ENCODE results near the gene VGF. TPM values are rescaled to one million over a fixed set of nuclear protein-coding genes. Genes with fewer than 3 reads are reported as not detected.

The VGF gene
- total RNA-seq, 1 donor from 2014 or later, result 51.8 TPM

DNA sequence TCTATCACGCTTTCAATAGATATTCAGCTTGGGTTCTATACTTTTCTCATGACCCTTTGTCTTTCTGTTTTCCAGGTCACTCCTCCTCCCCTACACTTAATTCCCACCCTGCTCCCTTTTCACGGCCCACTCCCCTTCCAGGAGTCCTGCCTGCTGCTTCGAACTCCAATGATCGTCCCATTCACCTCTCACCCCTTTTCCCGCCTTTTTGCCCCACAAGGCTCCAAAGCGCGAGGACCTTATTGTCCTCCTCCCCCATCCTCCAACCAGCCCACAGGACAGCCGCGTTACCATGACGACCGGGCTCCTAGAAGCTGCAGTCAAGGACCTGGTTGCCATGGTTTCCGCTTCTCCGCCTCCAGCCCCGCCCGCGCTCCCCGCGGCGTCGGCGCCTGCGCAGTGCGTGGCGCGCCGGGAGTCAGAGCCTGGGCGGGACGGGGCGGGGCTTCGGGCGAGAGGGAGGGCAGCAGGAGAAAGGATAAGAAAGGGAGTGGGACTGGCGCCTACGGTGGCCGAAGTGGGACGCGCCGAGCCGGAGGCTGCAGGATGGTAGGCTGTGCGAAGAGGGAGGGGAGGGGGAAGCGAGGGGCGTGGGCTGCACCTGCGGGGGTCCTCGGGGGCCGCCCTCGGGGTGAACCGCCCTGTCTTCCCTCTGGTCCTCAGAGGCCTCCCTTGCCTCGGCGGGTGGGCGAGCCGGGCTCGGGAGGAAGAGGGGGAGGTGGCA, 11.2 kb downstream of the VGF start, which contains the start of gene AP1S1:
TSS of gene AP1S1 (plus strand) at position 508 of the 724 bp plus-strand sequence. CDS start at position 547, 39 bp downstream.
- peaks cover 21% of the 10 kb centered on the region for H4K20me1 ChIP-seq (ENCODE audit: insufficient read depth, low read length)
- peak within 1 kb of the TSS; percentile 73 for H3K4me3 ChIP-seq (ENCODE audit: insufficient read depth, low read depth, low read length)
- H3K27me3 ChIP-seq (ENCODE audit: insufficient read depth, low read length), result no peaks in the 10 kb centered on the region
- H3K4me2 ChIP-seq (ENCODE audit: low read length), result peak within 1 kb of the TSS; percentile 96
- peaks cover 12% of the 10 kb centered on the region for H3K4me1 ChIP-seq (ENCODE audit: insufficient read depth, low read length)
- H3K36me3 Mint-ChIP-seq (ENCODE audit: low read depth, unreplicated experiment), result peaks cover 4% of the 10 kb centered on the region
- peak within 1 kb of the TSS; percentile 52 for H2AFZ ChIP-seq (ENCODE audit: low read depth, low read length)
- H3K9ac ChIP-seq (ENCODE audit: low read length), result peak within 1 kb of the TSS; percentile 86
- FAIRE-seq (no peak), DNase-seq (ENCODE audit: low read depth) (peak; percentile 94)
- no peak within 1 kb of the TSS for H3K27ac ChIP-seq (ENCODE audit: low read depth, low read length)
- H3K9me3 Mint-ChIP-seq (ENCODE audit: unreplicated experiment), result peaks cover 2% of the 10 kb centered on the region
- peak within 1 kb of the TSS; percentile 87 for H3K4me3 Mint-ChIP-seq (ENCODE audit: unreplicated experiment)
- H3K27me3 Mint-ChIP-seq (ENCODE audit: low read depth, unreplicated experiment), result no peaks in the 10 kb centered on the region
- no peaks in the 10 kb centered on the region for H3K9me3 ChIP-seq (ENCODE audit: insufficient read depth, low read depth, low read length)
- H3K4me1 Mint-ChIP-seq (ENCODE audit: low read depth, unreplicated experiment), result peaks cover 11% of the 10 kb centered on the region
- H3K36me3 ChIP-seq (ENCODE audit: insufficient read depth, low read length), result peaks cover 7% of the 10 kb centered on the region
- peaks cover 23% of the 10 kb centered on the region for H3K79me2 ChIP-seq (ENCODE audit: insufficient read depth, low read length)
- H3K27ac Mint-ChIP-seq (ENCODE audit: unreplicated experiment), result peak within 1 kb of the TSS; percentile 60
- TF ChIP-seq EZH2 (IDR thresholded peaks at IDR 0.05; ENCODE audit: insufficient read depth, low read length), result no peak

DNA sequence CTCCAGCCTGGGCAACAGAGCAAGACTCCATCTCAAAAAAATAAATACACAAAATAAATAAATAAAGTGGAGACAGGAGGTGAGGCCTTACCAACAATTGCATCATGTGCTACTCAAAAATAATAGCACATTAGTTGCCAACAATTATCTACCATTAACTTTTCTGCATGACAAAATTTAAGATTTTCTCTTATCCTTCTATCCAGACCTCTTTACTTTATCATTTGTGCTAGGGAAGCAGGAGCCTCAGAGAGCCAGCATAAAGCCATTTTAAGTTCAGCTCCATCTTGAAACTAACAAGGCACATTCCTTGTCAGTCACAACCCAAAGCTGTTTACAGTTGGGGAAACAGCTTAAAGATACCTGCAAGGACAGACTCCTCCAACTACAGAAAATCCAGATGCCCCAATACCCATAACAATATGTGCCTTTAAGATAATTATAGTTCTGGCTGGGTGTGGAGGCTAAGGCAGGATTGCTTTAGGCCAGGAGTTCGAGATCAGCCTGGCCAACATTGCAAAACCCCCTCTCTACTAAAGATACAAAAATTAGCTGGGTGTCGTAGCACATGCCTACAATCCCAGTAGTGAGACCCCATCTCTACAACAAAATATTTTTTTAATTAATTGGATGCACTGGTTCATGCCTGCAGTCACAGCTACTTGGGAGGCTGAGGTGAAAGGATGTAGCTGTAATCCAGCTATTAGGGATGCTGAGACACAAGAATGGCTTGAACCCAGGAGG, 13.3 kb downstream of the VGF start:
- H3K36me3 ChIP-seq (ENCODE audit: insufficient read depth, low read length), result peaks cover 2% of the 10 kb centered on the region
- DNase-seq (ENCODE audit: low read depth) (no peak), FAIRE-seq (no peak)
- no peak overlapping the region for H3K27ac Mint-ChIP-seq (ENCODE audit: unreplicated experiment)
- no peak overlapping the region for H3K4me3 Mint-ChIP-seq (ENCODE audit: unreplicated experiment)
- no peak overlapping the region for H2AFZ ChIP-seq (ENCODE audit: low read depth, low read length)
- no peak overlapping the region for H3K9ac ChIP-seq (ENCODE audit: low read length)
- H3K4me3 ChIP-seq (ENCODE audit: insufficient read depth, low read depth, low read length), result no peak overlapping the region
- peaks cover 2% of the 10 kb centered on the region for H3K9me3 Mint-ChIP-seq (ENCODE audit: unreplicated experiment)
- H3K27ac ChIP-seq (ENCODE audit: low read depth, low read length), result no peak overlapping the region
- peaks cover 10% of the 10 kb centered on the region for H3K4me1 Mint-ChIP-seq (ENCODE audit: low read depth, unreplicated experiment)
- H3K36me3 Mint-ChIP-seq (ENCODE audit: low read depth, unreplicated experiment), result peaks cover 6% of the 10 kb centered on the region
- H3K27me3 Mint-ChIP-seq (ENCODE audit: low read depth, unreplicated experiment), result peaks cover 2% of the 10 kb centered on the region
- TF ChIP-seq CTCF (IDR thresholded peaks at IDR 0.05; ENCODE audit: insufficient read depth, low read depth, low read length) (no peak), EZH2 (IDR thresholded peaks at IDR 0.05; ENCODE audit: insufficient read depth, low read length) (no peak)
- peaks cover 16% of the 10 kb centered on the region for H4K20me1 ChIP-seq (ENCODE audit: insufficient read depth, low read length)
- H3K4me1 ChIP-seq (ENCODE audit: insufficient read depth, low read length), result peaks cover 12% of the 10 kb centered on the region
- H3K9me3 ChIP-seq (ENCODE audit: insufficient read depth, low read depth, low read length), result no peaks in the 10 kb centered on the region
- H3K27me3 ChIP-seq (ENCODE audit: insufficient read depth, low read length), result no peaks in the 10 kb centered on the region
- peaks cover 20% of the 10 kb centered on the region for H3K79me2 ChIP-seq (ENCODE audit: insufficient read depth, low read length)
- no peak overlapping the region for H3K4me2 ChIP-seq (ENCODE audit: low read length)

GRCh38 chr7:101140746-101141382, 24.5 kb downstream of the VGF start:
- Histone ChIP-seq H4K20me1 (ENCODE audit: insufficient read depth, low read length) (peaks cover 22% of the 10 kb centered on the region), H3K4me1 (ENCODE audit: insufficient read depth, low read length) (peaks cover 19% of the 10 kb centered on the region), H3K4me2 (ENCODE audit: low read length) (no peak overlapping the region), H3K27ac (ENCODE audit: low read depth, low read length) (no peak overlapping the region), H3K36me3 (ENCODE audit: insufficient read depth, low read length) (peaks cover 17% of the 10 kb centered on the region), H3K9ac (ENCODE audit: low read length) (no peak overlapping the region), H3K79me2 (ENCODE audit: insufficient read depth, low read length) (no peaks in the 10 kb centered on the region), H3K9me3 (ENCODE audit: insufficient read depth, low read depth, low read length) (no peaks in the 10 kb centered on the region), H3K27me3 (ENCODE audit: insufficient read depth, low read length) (peaks cover under 1% of the 10 kb centered on the region), H2AFZ (ENCODE audit: low read depth, low read length) (no peak overlapping the region), H3K4me3 (ENCODE audit: insufficient read depth, low read depth, low read length) (no peak overlapping the region)
- DNase-seq (ENCODE audit: low read depth), result no peak
- Mint-ChIP-seq H3K36me3 (ENCODE audit: low read depth, unreplicated experiment) (peaks cover 7% of the 10 kb centered on the region), H3K27ac (ENCODE audit: unreplicated experiment) (peak overlapping the region; percentile 75), H3K27me3 (ENCODE audit: low read depth, unreplicated experiment) (peaks cover 1% of the 10 kb centered on the region), H3K9me3 (ENCODE audit: unreplicated experiment) (no peaks in the 10 kb centered on the region), H3K4me1 (ENCODE audit: low read depth, unreplicated experiment) (peaks cover 28% of the 10 kb centered on the region), H3K4me3 (ENCODE audit: unreplicated experiment) (peak overlapping the region; percentile 57)
- TF ChIP-seq EZH2 (IDR thresholded peaks at IDR 0.05; ENCODE audit: insufficient read depth, low read length) (no peak), CTCF (IDR thresholded peaks at IDR 0.05; ENCODE audit: insufficient read depth, low read depth, low read length) (no peak)
- no peak for FAIRE-seq

Measured in astrocyte (in vitro differentiated cells and primary cell).